Urinary bladder (tissue), 4 donors: ENCODE results near the gene IGSF23. TPM values are rescaled to one million over a fixed set of nuclear protein-coding genes. Genes with fewer than 3 reads are reported as not detected.

Experiments
- DNase-seq: peaks from one replicate; pipeline ENCODE4 v3.0.0-alpha.2; 2015; ENCODE audit errors: extremely low spot score
- H3K27ac ChIP-seq: one replicate; pipeline ENCODE4 v1.5.1; 2013; ENCODE audit warnings: low read depth, mild to moderate bottlenecking, moderate library complexity
- H3K36me3 ChIP-seq: one replicate; pipeline ENCODE4 v1.6.1; 2013; ENCODE audit warnings: mild to moderate bottlenecking, moderate library complexity; ENCODE audit not compliant: insufficient read depth
- H3K4me1 ChIP-seq: one replicate; pipeline ENCODE4 v1.6.1; 2013; ENCODE audit warnings: mild to moderate bottlenecking, moderate library complexity; ENCODE audit not compliant: insufficient read depth
- H3K4me3 ChIP-seq: one replicate; pipeline ENCODE4 v1.5.1; 2013; ENCODE audit warnings: low read depth, low read length
- WGBS: extraction: QIAGEN DNeasy Blood & Tissue Kit; methylation state at CpG from one replicate; pipeline ENCODE4 v1.1.7; 2013; 5-methylcytosine and 5-hydroxymethylcytosine counted together
- polyA plus RNA-seq: library from polyadenylated mRNA; stranded (reverse); fragments of 200-250 nt; gene quantifications from one replicate; pipeline ENCODE4 v1.2.3, GENCODE V29; 2013
- total RNA-seq: library from RNA; depleted of rRNA; stranded (reverse); fragments of >200 nt; gene quantifications from one replicate; pipeline ENCODE4 v1.2.3, GENCODE V29; 2014
- donor health status: healthy with polysubstance abuse.
- donor health status: healthy.

Gene IGSF23
- total and polyA plus RNA-seq, 2 donors = not detected

- H3K4me1 ChIP-seq = no peaks in the 10 kb centered on the region
- H3K4me3 ChIP-seq = no peak overlapping the region
- 85% methylated on average over 8 of the region's 8 CpGs for WGBS
- H3K36me3 ChIP-seq = no peaks in the 10 kb centered on the region
- DNase-seq = no peak
- H3K27ac ChIP-seq = no peak overlapping the region
Measured at GRCh38 chr19:44645407-44646048, 32.2 kb downstream of the IGSF23 start.

GRCh38 chr19:44646049-44646416, 32.7 kb downstream of the IGSF23 start:
- Histone ChIP-seq H3K4me3 (no peak overlapping the region), H3K27ac (no peak overlapping the region), H3K36me3 (no peaks in the 10 kb centered on the region), H3K4me1 (no peaks in the 10 kb centered on the region)
- no peak for DNase-seq
- WGBS = 97% methylated on average over 3 of the region's 3 CpGs

- H3K36me3 ChIP-seq = no peaks in the 10 kb centered on the region
- no peaks in the 10 kb centered on the region for H3K4me1 ChIP-seq
- DNase-seq = no peak
- no peak overlapping the region for H3K4me3 ChIP-seq
- 68% methylated on average over 31 of the region's 31 CpGs for WGBS
- H3K27ac ChIP-seq = no peak overlapping the region
Measured at GRCh38 chr19:44647144-44647543, 33.8 kb downstream of the IGSF23 start.

- no peaks in the 10 kb centered on the region for H3K36me3 ChIP-seq
- DNase-seq = no peak
- no peaks in the 10 kb centered on the region for H3K4me1 ChIP-seq
- no peak overlapping the region for H3K4me3 ChIP-seq
- 69% methylated on average over 3 of the region's 3 CpGs for WGBS
- no peak overlapping the region for H3K27ac ChIP-seq
Measured at GRCh38 chr19:44648631-44649251, 35.4 kb downstream of the IGSF23 start.

- Histone ChIP-seq H3K4me3 (no peak overlapping the region), H3K4me1 (no peaks in the 10 kb centered on the region), H3K27ac (no peak overlapping the region), H3K36me3 (no peaks in the 10 kb centered on the region)
- no peak for DNase-seq
- WGBS = 95% methylated on average over 15 of the region's 15 CpGs
Measured at GRCh38 chr19:44649578-44650145, 36.3 kb downstream of the IGSF23 start.

GRCh38 chr19:44653343-44653742, 40.0 kb downstream of the IGSF23 start:
- no peaks in the 10 kb centered on the region for H3K36me3 ChIP-seq
- H3K4me1 ChIP-seq = no peaks in the 10 kb centered on the region

GRCh38 chr19:44653977-44654774, 40.8 kb downstream of the IGSF23 start:
- H3K36me3 ChIP-seq = no peaks in the 10 kb centered on the region
- no peak for DNase-seq
- H3K4me3 ChIP-seq = no peak overlapping the region
- no peak overlapping the region for H3K27ac ChIP-seq
- WGBS = 60% methylated on average over 16 of the region's 16 CpGs
- H3K4me1 ChIP-seq = no peaks in the 10 kb centered on the region

More at GRCh38 chr19:44653343-44653742, 40.0 kb downstream of the IGSF23 start:
- H3K4me3 ChIP-seq = no peak overlapping the region
- H3K27ac ChIP-seq = no peak overlapping the region
- no peak for DNase-seq
- 96% methylated on average over 5 of the region's 5 CpGs for WGBS

GRCh38 chr19:44657211-44657921, 44.0 kb downstream of the IGSF23 start:
- Histone ChIP-seq H3K27ac (no peak overlapping the region), H3K4me1 (no peaks in the 10 kb centered on the region), H3K36me3 (no peaks in the 10 kb centered on the region), H3K4me3 (no peak overlapping the region)
- peak; percentile 14 for DNase-seq
- 42% methylated on average over 25 of the region's 25 CpGs for WGBS

- no peak for DNase-seq
- Histone ChIP-seq H3K27ac (no peak overlapping the region), H3K36me3 (no peaks in the 10 kb centered on the region), H3K4me1 (no peaks in the 10 kb centered on the region), H3K4me3 (no peak overlapping the region)
- WGBS = 92% methylated on average over 3 of the region's 3 CpGs
Measured at GRCh38 chr19:44658069-44658733, 44.8 kb downstream of the IGSF23 start.

- no peak for DNase-seq
- 94% methylated on average over 4 of the region's 4 CpGs for WGBS
- no peaks in the 10 kb centered on the region for H3K36me3 ChIP-seq
- no peaks in the 10 kb centered on the region for H3K4me1 ChIP-seq
- no peak overlapping the region for H3K27ac ChIP-seq
- H3K4me3 ChIP-seq = no peak overlapping the region
Measured at GRCh38 chr19:44660081-44660480, 46.7 kb downstream of the IGSF23 start.

- Histone ChIP-seq H3K4me3 (no peak overlapping the region), H3K27ac (no peak overlapping the region), H3K36me3 (no peaks in the 10 kb centered on the region), H3K4me1 (no peaks in the 10 kb centered on the region)
- WGBS = 89% methylated on average over 11 of the region's 11 CpGs
- DNase-seq = no peak
Measured at GRCh38 chr19:44661205-44661604, 47.8 kb downstream of the IGSF23 start.

- H3K4me1 ChIP-seq = no peaks in the 10 kb centered on the region
- DNase-seq = no peak
- no peaks in the 10 kb centered on the region for H3K36me3 ChIP-seq
- no peak overlapping the region for H3K4me3 ChIP-seq
- no peak overlapping the region for H3K27ac ChIP-seq
- WGBS = 61% methylated on average over 7 of the region's 7 CpGs
Measured at GRCh38 chr19:44661904-44662303, 48.5 kb downstream of the IGSF23 start.
